GM19328 (cell line): ENCODE results near the gene NR2E1.

Experiments
- ATAC-seq: cut with Tn5 transposase; IDR thresholded peaks from one replicate; pipeline ENCODE4 v1.9.1; 2021; ENCODE audit warnings: mild to moderate bottlenecking, moderate library complexity; ENCODE audit not compliant: unreplicated experiment

NR2E1 gene

DNA sequence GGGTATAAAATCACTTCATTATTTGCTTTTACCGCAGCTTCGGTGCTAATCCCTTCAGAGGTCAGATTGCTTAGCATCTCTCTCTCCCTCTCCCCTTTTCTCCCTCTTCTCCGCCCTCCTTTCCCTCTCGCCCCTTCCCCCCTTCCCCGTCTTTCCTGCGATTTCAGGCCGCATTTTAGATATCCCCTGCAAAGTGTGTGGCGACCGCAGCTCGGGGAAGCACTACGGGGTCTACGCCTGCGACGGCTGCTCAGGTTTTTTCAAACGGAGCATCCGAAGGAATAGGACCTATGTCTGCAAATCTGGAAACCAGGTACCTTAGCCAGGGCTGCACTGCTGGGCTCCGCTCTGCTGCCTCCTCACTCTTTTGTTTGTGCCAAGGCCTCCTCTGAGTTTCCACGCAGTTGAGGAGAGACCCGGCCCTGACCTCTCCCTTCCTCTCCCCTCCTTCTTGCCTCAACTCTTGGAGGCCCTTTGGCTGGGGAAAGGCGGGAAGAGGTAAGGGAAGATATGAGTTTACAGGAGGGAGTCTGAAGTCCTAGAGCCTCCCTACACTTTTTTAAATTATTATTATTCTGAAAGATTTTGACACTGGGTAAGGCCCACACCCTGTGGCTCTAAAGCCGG, 5.6 kb downstream of the NR2E1 start:
- no peak for ATAC-seq

GRCh38 chr6:108171918-108172516, 6.2 kb downstream of the NR2E1 start:
- no peak for ATAC-seq

DNA sequence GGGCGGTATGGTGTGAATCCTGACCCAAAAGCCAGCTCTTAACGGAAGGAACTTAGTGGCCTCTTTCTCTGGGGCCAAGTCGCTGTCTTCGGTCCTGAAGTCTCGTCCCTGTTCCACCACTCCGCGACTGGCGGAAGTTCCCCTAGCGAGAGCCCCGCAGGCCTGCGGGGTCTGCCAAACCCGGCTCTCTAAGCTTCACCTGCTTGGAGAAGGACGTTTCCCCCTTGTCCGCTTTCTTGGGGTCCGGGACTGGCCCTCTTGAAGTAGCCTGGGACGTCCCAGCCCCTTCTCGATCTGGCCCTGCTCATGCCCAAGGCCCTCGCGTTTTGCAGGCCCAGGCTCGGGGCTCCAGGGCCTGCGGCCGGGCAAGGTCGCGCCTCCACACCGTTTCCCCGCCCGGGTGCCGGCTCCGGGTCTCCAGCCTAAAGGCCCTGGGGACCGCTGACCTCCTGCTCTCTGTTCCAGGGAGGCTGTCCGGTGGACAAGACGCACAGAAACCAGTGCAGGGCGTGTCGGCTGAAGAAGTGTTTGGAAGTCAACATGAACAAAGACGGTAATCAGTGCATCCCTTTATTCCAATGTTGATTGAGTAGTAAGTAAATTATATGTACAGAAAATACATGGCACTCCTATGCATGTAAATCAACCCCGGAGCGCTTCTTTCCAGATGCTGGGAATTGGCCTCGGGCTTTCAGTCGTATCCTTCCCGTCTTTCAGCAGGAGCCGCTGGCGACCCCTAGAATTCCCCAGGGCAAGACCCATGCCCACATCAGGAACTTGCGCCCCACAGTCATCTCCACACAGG, 8.8 kb downstream of the NR2E1 start:
- ATAC-seq: no peak

GRCh38 chr6:108175176-108175591, 9.4 kb downstream of the NR2E1 start:
- no peak for ATAC-seq

DNA sequence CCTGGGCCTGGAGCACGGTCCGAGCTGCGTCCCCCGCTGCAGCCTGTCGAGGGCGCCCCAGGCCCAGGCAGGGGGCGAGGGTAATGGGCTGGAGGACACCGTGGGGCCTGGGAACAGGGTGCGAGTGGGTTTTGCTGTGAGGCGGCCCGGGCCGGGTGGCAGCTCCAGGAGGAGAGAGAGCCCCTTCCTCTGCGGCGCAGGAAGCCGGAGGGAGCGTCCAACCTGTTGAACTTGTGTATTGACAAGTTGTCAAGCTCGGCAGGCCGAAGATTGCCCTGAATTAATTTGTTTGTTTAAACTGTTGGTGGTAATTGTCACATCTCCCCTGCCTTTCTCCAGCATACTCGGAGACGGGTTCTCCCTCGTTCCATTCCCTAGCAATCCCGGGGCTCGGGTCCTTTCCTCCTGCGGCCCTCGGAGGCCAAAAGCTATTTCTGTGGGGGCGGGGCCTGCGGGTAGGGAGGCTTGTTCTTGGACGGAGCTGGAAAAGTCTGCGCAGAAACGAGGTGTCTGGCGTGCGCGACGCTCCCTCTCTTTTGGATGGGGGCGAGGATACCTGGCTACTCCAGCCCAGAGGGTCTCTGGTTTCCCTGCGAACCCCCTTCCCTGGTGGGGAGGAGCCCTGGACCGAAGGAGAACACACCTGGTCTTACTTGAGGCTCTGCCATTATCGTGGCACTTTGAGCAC, 9.9 kb downstream of the NR2E1 start:
- ATAC-seq: no peak

DNA sequence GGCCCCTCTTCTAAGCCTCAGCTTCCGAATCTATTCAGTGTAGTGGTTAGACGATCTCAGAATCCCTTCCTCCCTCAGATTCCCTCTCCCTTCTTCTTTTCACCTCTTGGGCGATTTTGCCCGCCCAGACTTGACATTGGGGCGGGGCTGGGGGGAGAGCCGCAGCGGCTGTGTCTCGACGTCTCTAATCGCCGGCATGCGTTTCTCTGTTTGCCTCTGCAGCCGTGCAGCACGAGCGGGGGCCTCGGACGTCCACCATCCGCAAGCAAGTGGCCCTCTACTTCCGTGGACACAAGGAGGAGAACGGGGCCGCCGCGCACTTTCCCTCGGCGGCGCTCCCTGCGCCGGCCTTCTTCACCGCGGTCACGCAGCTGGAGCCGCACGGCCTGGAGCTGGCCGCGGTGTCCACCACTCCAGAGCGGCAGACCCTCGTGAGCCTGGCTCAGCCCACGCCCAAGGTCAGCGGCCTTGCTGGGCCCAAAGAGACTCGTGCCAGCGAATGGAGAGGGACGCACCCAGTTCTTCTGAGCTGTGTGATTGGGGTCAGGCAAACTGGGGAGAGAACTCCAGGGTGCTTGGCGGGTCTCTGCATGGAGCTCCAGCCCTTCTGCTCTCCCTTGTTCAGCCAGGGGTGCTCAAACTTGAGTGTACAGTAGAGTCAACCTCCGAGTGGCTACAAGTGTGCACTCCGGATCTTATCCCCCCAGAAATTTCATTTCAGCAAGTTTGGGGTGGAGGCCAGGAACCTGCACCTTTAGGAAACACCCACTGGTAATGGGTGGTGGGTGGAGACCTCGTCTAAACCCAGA, 10.7 kb downstream of the NR2E1 start:
- ATAC-seq: no peak

DNA sequence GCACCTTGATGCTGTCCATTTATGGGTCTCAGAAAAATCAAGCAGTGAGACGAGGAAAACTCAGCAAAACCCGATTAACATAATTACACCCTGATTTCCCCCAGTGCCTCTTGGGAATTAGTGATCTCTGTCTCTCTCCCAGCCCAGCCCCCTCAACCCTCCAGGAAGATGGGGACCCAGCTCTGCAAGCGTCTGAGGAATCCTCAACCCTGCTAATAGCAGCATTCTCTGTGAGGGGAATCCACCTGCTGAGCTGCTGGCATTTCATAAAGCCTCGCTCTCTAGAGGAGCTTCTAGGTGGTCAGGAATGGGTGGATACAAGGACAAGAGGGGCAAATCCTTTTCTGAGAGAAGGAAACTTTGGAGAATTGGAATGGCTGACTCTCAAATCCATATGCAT, 13.9 kb downstream of the NR2E1 start:
- no peak for ATAC-seq

GRCh38 chr6:108180266-108180665, 14.4 kb downstream of the NR2E1 start:
- no peak for ATAC-seq

- no peak for ATAC-seq
Observed at GRCh38 chr6:108180776-108181175, 15.0 kb downstream of the NR2E1 start.

DNA sequence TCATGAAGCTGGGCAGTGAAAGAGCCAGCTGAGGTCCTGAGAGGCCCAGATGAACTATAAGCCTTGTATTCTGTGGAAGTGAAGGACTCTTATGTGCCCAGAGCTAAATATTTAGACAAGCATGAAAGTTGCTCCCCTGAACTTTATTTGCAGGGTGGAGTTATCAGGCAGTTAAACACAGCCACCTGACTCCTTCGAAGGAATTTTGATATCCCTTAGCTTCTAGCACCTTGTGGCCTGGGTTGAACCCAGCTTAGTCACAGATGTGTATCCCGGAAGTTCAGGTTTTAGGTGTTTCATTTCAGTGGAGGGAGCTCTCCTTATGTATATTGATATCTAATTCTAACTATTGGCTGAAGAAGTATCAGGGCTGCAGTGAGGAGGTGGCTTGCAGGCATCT, 20.4 kb downstream of the NR2E1 start:
- no peak for ATAC-seq

DNA sequence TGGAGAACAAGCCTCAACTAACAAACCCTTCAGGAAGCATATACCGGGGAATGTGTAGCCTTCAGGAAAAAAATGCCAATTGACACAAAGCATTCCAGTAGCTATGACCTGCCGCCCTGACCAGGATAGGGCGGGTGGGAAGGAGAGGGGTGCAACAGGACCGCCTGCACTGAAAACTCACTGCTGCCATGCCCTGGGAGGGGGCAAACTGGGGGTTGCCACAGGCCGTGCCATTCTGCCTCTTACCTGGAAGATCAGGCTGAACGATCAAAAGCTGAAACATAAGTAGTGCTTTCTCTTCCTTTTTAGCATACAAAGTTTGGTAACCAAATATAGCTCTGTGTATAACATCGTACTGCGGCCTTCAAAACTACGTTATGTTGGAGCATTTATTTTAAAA, 21.7 kb downstream of the NR2E1 start:
- no peak for ATAC-seq

DNA sequence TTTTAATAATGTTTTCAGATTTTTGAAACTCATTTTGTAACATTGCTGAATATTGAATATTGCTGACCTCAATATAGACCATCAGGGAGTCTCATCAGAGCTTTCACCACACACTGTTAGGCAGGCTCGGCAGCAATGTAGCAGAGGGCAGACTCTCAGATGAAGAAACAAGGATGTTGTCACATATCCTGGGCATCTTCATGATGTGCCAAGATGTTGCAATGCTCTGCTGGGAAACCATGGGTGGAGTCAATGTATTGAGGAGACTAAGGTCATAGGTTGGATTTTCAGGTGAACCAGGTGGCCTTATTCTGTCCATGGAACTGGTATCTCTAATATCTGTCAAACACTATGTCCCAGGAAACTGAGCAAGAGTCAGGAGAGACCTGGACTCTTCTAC, 27.3 kb downstream of the NR2E1 start:
- ATAC-seq: no peak

GRCh38 chr6:108193835-108194234, 28.0 kb downstream of the NR2E1 start:
- ATAC-seq: no peak

DNA sequence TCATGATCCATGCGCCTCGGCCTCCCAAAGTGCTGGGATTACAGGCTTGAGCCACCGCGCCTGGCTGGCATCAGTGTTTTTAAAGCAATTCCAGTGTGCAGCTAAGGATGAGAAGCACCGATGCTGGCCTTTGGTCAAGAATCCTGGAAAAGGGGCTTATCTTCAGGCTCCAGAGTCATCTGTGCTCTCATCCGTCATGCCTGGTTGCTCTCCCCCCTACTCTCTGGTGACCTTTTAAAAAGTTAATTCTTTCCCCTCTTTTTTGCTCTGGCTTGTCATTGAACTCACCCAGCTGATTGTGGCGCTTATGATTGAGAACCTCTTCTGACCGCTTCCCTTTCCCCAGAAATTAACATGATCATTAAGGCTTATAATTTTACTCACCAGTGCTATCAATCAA, 28.7 kb downstream of the NR2E1 start:
- ATAC-seq: no peak

- ATAC-seq: no peak
Observed at GRCh38 chr6:108195209-108195608, 29.4 kb downstream of the NR2E1 start.

DNA sequence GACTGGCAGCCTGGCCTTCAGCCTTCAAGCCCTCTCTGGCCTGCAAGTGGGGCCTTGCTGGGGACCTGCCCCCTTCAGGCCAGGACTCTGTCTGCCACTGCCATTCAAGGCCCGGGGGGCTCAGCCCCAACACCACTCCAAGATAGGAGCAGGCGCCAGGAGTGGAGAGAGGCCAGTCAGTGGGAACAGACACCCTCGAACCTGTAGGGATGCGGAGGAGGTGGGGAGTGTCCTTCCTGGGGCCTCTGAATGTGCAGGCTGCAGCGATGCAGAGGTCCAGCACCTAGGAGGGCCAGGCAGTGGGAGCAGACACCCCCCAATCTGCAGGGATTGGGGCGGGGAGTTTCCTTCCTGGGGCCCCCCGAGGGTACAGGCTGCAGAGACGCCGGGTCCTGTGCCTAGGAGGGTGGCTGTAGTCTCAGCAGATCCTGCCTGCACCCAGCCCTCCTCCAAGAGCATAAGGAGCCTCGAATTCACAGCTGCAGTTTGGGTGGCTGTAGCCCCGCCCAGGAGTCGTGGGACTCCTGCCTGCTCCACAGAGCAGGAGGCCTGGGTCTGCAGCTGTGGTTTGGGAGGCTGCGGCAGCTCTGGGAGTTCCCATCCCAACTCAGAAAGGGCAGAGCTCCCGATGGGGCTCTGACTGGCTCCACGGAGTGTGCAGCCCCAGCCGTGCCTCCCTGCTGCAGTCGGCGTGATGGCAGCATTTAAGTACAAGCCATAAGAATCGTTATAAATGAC, 33.1 kb downstream of the NR2E1 start:
- ATAC-seq: no peak

- ATAC-seq: no peak
Observed at GRCh38 chr6:108200186-108200585, 34.4 kb downstream of the NR2E1 start.

DNA sequence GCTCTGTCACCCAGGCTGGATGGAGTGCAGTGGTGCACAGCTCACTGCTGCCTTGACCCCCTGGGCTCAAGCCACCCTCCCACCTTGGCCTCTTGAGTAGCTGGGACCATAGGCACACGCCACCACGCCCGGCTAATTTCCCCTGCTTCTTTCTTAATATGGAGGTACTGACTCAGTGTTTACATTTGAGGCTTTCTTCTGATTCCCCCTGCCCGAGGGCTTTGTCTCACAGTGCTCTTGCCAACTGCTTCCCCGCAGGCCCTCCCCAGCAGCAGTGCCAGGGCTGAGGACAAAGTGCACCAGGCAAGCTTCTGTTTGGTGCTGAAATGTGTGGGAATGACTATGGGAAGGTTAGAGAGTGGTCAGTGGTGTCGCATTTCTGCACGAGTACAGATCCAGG, 34.8 kb downstream of the NR2E1 start:
- no peak for ATAC-seq

GRCh38 chr6:108203189-108204112, 37.6 kb downstream of the NR2E1 start:
- ATAC-seq: no peak
